ENCODE measurements around the gene PTPRN2. TPM values are rescaled to one million over a fixed set of nuclear protein-coding genes. Genes with fewer than 3 reads are reported as not detected.

The PTPRN2 gene
- total and polyA plus RNA-seq, 4 experiments from 2014 or later = 1.7 to 2.6 (median 1.9) TPM

- CTCF ChIA-PET (ENCODE audit: partially characterized antibody) = no interaction called here
- Histone ChIP-seq H3K27ac (ENCODE audit: low read depth, low read length) (no peak overlapping the region), H3K4me1 (ENCODE audit: insufficient read depth, low read length) (no peaks in the 10 kb centered on the region), H3K9me3 (ENCODE audit: control insufficient read depth in 1 of 2, low read length in 2 of 2) (no peaks in the 10 kb centered on the region), H3K36me3 (ENCODE audit: insufficient read depth, low read length) (no peaks in the 10 kb centered on the region), H3K27me3 (ENCODE audit: insufficient read depth, low read length) (no peaks in the 10 kb centered on the region), H3K4me3 (ENCODE audit: low read length in 2 of 2) (no peak overlapping the region)
- Mint-ChIP-seq H3K27ac (no peak overlapping the region), H3K36me3 (peaks cover 0 to 2% of the 10 kb centered on the region in 2 donors), H3K4me3 (no peak overlapping the region), H3K4me1 (no peaks in the 10 kb centered on the region), H3K9me3 (peaks cover 0 to 10% (median 6%) of the 10 kb centered on the region in 8 donors), H3K27me3 (peaks cover 5 to 10% of the 10 kb centered on the region in 2 donors)
- POLR2A ChIA-PET (ENCODE audit: partially characterized antibody) = no interaction called here
- DNase-seq = no peak
- intact Hi-C loops (cut with micrococcal nuclease) = no loop called here
Measured at GRCh38 chr7:158574308-158575036, 13.2 kb downstream of the PTPRN2 start.

GRCh38 chr7:158573310-158573709 lies 14.3 kb downstream of the PTPRN2 start:
- Histone ChIP-seq H3K36me3 (ENCODE audit: insufficient read depth, low read length) (no peaks in the 10 kb centered on the region), H3K4me1 (ENCODE audit: insufficient read depth, low read length) (no peaks in the 10 kb centered on the region), H3K27me3 (ENCODE audit: insufficient read depth, low read length) (no peaks in the 10 kb centered on the region), H3K9me3 (ENCODE audit: control insufficient read depth in 1 of 2, low read length in 2 of 2) (no peaks in the 10 kb centered on the region), H3K4me3 (ENCODE audit: low read length in 2 of 2) (no peak overlapping the region), H3K27ac (ENCODE audit: low read depth, low read length) (no peak overlapping the region)
- Mint-ChIP-seq H3K36me3 (no peaks in the 10 kb centered on the region), H3K9me3 (peaks cover 0 to 6% (median 0%) of the 10 kb centered on the region in 8 donors), H3K4me1 (peaks cover 0 to 4% (median 0%) of the 10 kb centered on the region in 4 donors), H3K27me3 (peaks cover 9 to 14% of the 10 kb centered on the region in 2 donors), H3K27ac (no peak overlapping the region), H3K4me3 (no peak overlapping the region)
- no peak for DNase-seq
- ChIA-PET POLR2A (ENCODE audit: partially characterized antibody) (no interaction called here), CTCF (ENCODE audit: partially characterized antibody) (no interaction called here)
- intact Hi-C loops (cut with micrococcal nuclease) = no loop called here

GRCh38 chr7:158572000-158572828 lies 15.4 kb downstream of the PTPRN2 start:
- Mint-ChIP-seq H3K36me3 (no peaks in the 10 kb centered on the region), H3K27ac (no peak overlapping the region), H3K27me3 (peaks cover 12 to 14% of the 10 kb centered on the region in 2 donors), H3K9me3 (no peaks in the 10 kb centered on the region), H3K4me1 (peaks cover 0 to 4% (median 0%) of the 10 kb centered on the region in 4 donors), H3K4me3 (no peak overlapping the region)
- Histone ChIP-seq H3K27ac (ENCODE audit: low read depth, low read length) (no peak overlapping the region), H3K4me3 (ENCODE audit: low read length in 2 of 2) (no peak overlapping the region), H3K36me3 (ENCODE audit: insufficient read depth, low read length) (no peaks in the 10 kb centered on the region), H3K4me1 (ENCODE audit: insufficient read depth, low read length) (no peaks in the 10 kb centered on the region), H3K9me3 (ENCODE audit: control insufficient read depth in 1 of 2, low read length in 2 of 2) (no peaks in the 10 kb centered on the region), H3K27me3 (ENCODE audit: insufficient read depth, low read length) (no peaks in the 10 kb centered on the region)
- DNase-seq = no peak
- intact Hi-C loops (cut with micrococcal nuclease) = no loop called here
- POLR2A ChIA-PET (ENCODE audit: partially characterized antibody) = no interaction called here
- CTCF ChIA-PET (ENCODE audit: partially characterized antibody) = no interaction called here

DNA sequence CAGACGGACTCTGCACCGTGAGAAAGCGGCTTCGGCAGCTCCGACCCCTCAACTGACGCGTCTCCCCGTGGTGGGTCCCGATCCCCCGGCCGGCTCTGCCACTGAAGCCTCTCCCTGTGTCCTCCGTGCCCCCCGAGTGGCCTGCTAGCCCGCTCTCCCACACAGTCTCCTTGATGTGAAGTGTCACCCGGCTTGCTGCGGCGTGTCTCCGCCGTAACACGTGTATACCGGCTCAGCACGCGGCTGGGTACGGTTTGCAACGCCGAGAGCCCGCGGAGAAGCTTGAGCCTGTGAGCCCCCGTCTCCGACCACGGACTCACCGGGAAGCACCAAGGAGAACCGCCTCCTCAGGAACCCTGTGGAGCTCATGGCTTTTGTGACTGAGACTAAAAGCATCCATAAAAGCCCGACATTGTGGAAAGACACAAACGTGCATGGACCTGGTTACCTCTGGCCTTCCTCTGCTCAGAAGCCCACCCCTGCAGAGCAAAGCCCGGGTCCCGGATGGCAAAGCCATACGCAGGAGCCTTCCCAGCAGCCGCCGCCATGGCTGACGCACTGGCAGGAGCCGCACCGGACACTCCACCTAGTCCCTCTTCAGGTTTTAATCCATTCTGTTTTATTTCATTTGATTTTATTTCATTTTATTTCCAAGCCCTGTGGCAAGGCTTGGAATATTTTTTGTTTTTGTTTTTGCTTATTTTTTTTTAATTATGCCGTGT lies 17.0 kb downstream of the PTPRN2 start:
- H3K9me3 ChIP-seq (ENCODE audit: control insufficient read depth in 1 of 2, low read length in 2 of 2) = no peaks in the 10 kb centered on the region
- no peaks in the 10 kb centered on the region for H3K27me3 ChIP-seq (ENCODE audit: insufficient read depth, low read length)
- ChIA-PET CTCF (ENCODE audit: partially characterized antibody) (no interaction called here), POLR2A (ENCODE audit: partially characterized antibody) (no interaction called here)
- H3K4me3 ChIP-seq (ENCODE audit: low read length in 2 of 2) = no peak overlapping the region
- intact Hi-C loops (cut with micrococcal nuclease) = no loop called here
- peaks cover 0 to 4% (median 0%) of the 10 kb centered on the region in 4 donors for H3K4me1 Mint-ChIP-seq
- peaks cover 14 to 20% of the 10 kb centered on the region in 2 donors for H3K27me3 Mint-ChIP-seq
- H3K27ac ChIP-seq (ENCODE audit: low read depth, low read length) = no peak overlapping the region
- no peak for DNase-seq
- no peak overlapping the region for H3K4me3 Mint-ChIP-seq
- no peaks in the 10 kb centered on the region for H3K9me3 Mint-ChIP-seq
- no peak overlapping the region for H3K27ac Mint-ChIP-seq
- no peaks in the 10 kb centered on the region for H3K36me3 Mint-ChIP-seq
- no peaks in the 10 kb centered on the region for H3K36me3 ChIP-seq (ENCODE audit: insufficient read depth, low read length)
- no peaks in the 10 kb centered on the region for H3K4me1 ChIP-seq (ENCODE audit: insufficient read depth, low read length)

- no peak for DNase-seq
- Histone ChIP-seq H3K4me3 (ENCODE audit: low read length in 2 of 2) (no peak overlapping the region), H3K9me3 (ENCODE audit: control insufficient read depth in 1 of 2, low read length in 2 of 2) (no peaks in the 10 kb centered on the region), H3K36me3 (ENCODE audit: insufficient read depth, low read length) (no peaks in the 10 kb centered on the region), H3K27me3 (ENCODE audit: insufficient read depth, low read length) (peaks cover 4% of the 10 kb centered on the region), H3K27ac (ENCODE audit: low read depth, low read length) (no peak overlapping the region), H3K4me1 (ENCODE audit: insufficient read depth, low read length) (no peaks in the 10 kb centered on the region)
- intact Hi-C loops (cut with micrococcal nuclease) = no loop called here
- Mint-ChIP-seq H3K36me3 (no peaks in the 10 kb centered on the region), H3K4me3 (no peak overlapping the region), H3K9me3 (no peaks in the 10 kb centered on the region), H3K4me1 (peaks cover 0 to 4% (median 0%) of the 10 kb centered on the region in 4 donors), H3K27ac (no peak overlapping the region), H3K27me3 (peaks cover 15 to 23% of the 10 kb centered on the region in 2 donors)
- POLR2A ChIA-PET (ENCODE audit: partially characterized antibody) = no interaction called here
- CTCF ChIA-PET (ENCODE audit: partially characterized antibody) = no interaction called here
Measured at GRCh38 chr7:158569858-158570323, 17.7 kb downstream of the PTPRN2 start.

- Histone ChIP-seq H3K4me1 (ENCODE audit: insufficient read depth, low read length) (no peaks in the 10 kb centered on the region), H3K36me3 (ENCODE audit: insufficient read depth, low read length) (no peaks in the 10 kb centered on the region), H3K9me3 (ENCODE audit: control insufficient read depth in 1 of 2, low read length in 2 of 2) (no peaks in the 10 kb centered on the region), H3K27ac (ENCODE audit: low read depth, low read length) (no peak overlapping the region), H3K4me3 (ENCODE audit: low read length in 2 of 2) (no peak overlapping the region), H3K27me3 (ENCODE audit: insufficient read depth, low read length) (peaks cover 4% of the 10 kb centered on the region)
- ChIA-PET CTCF (ENCODE audit: partially characterized antibody) (no interaction called here), POLR2A (ENCODE audit: partially characterized antibody) (no interaction called here)
- Mint-ChIP-seq H3K36me3 (no peaks in the 10 kb centered on the region), H3K27ac (no peak overlapping the region), H3K9me3 (no peaks in the 10 kb centered on the region), H3K4me3 (no peak overlapping the region), H3K4me1 (peaks cover 0 to 4% (median 0%) of the 10 kb centered on the region in 4 donors), H3K27me3 (peaks cover 17 to 25% of the 10 kb centered on the region in 2 donors)
- no peak for DNase-seq
- intact Hi-C loops (cut with micrococcal nuclease) = no loop called here
Measured at GRCh38 chr7:158568974-158569857, 18.4 kb downstream of the PTPRN2 start.

Data from CD4-positive, alpha-beta memory T cell (primary cell).